D721Med (cell line): ENCODE results near the gene ATP10A.

Experiments used
- DNase-seq: peaks from one replicate; pipeline ENCODE4 v3.0.0; 2011; ENCODE audit warnings: low spot score; ENCODE audit not compliant: insufficient read length
- FAIRE-seq: peaks from 2 replicates; lab custom pipeline; 2011; peaks lifted over from hg19 to GRCh38; lab: Jason Lieb, UNC
- TF ChIP-seq, protein P1 (sequence below): IDR thresholded peaks from 2 replicates; pipeline ENCODE4 v1.5.1; 2012; ENCODE audit warnings: mild to moderate bottlenecking, control low read depth; ENCODE audit not compliant: insufficient read depth; ENCODE audit errors: missing control alignments

Gene ATP10A

GRCh38 chr15:25733036-25733855 lies 129.9 kb downstream of the ATP10A start:
- no peak for DNase-seq
- FAIRE-seq: no peak
- TF ChIP-seq, protein P1, sequence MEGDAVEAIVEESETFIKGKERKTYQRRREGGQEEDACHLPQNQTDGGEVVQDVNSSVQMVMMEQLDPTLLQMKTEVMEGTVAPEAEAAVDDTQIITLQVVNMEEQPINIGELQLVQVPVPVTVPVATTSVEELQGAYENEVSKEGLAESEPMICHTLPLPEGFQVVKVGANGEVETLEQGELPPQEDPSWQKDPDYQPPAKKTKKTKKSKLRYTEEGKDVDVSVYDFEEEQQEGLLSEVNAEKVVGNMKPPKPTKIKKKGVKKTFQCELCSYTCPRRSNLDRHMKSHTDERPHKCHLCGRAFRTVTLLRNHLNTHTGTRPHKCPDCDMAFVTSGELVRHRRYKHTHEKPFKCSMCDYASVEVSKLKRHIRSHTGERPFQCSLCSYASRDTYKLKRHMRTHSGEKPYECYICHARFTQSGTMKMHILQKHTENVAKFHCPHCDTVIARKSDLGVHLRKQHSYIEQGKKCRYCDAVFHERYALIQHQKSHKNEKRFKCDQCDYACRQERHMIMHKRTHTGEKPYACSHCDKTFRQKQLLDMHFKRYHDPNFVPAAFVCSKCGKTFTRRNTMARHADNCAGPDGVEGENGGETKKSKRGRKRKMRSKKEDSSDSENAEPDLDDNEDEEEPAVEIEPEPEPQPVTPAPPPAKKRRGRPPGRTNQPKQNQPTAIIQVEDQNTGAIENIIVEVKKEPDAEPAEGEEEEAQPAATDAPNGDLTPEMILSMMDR: no peak

DNA sequence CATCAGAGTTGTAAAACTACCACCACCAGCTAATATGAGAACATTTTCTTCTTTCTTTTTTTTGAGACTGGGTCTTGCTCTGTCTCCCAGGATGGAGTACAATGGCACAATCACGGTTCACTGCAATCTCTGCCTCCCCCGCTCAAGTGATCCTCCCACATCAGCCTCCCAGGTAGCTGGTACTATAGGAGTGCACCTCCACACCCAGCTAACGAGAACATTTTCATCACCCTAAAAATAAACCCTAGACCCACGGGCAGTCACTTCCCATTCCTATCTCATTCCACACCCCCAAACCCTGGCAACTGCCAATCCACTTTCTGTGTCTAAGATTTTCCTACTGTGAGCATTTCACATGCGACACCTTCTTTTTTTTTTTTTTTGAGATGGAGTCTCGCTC lies 130.9 kb downstream of the ATP10A start:
- DNase-seq (no peak), FAIRE-seq (no peak)
- TF ChIP-seq, protein P1: no peak

- no peak for DNase-seq
- FAIRE-seq: no peak
- TF ChIP-seq, protein P1: no peak
Measured at GRCh38 chr15:25731411-25731810, 131.7 kb downstream of the ATP10A start.

DNA sequence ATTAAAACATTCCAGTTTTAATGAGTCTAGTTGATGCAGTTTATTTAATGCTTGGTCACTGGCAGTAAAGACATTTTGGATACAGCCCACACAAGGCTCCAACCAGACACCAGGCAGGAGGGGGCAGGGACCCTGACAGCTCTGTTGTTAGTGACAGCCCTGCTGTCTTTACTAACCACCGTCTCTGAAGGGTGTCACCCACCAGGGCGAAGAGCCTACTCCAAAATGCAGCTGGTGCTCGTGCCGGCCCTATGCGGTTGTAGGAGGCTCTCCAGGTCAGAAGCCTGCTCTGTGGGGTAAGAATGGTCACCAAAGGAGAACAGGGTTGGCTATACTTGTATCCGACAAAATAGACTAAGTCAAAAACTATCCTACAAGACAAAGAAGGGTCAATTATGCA lies 132.2 kb downstream of the ATP10A start:
- DNase-seq (no peak), FAIRE-seq (no peak)
- TF ChIP-seq, protein P1: no peak

DNA sequence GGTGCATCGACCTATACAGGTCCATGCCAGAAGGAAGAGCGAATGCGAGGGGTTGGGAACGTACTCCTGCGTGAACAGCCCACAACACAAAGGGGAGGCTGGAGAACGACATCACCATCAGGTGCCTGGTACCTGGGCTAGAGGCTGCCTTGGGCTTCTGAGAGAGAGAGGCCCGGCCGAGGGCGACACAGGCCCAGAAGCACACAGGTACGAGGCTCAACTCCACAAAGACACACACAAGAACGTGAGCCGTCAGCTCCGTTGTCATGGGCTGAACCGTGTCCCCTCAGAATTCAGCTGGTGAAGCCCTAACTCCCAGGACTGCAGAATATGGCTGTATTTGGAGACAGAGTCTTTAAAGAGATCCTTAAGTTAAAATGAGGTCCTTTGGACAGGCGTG lies 134.3 kb downstream of the ATP10A start:
- TF ChIP-seq, protein P1: no peak
- DNase-seq (no peak), FAIRE-seq (no peak)

GRCh38 chr15:25727867-25728600 lies 135.1 kb downstream of the ATP10A start:
- TF ChIP-seq, protein P1: no peak
- DNase-seq: no peak
- no peak for FAIRE-seq

- DNase-seq: no peak
- TF ChIP-seq, protein P1: no peak
- FAIRE-seq: no peak
Measured at GRCh38 chr15:25727116-25727515, 136.0 kb downstream of the ATP10A start.
